Activated B cell treated with CpG ODN at 0.5 μM for 24 hours (primary cell): ENCODE measurements around the gene BCL6. TPM values are rescaled to one million over a fixed set of nuclear protein-coding genes. Genes with fewer than 3 reads are reported as not detected.

ENCODE experiments used
- ATAC-seq: fragments of 200-7000 bp; cut with Tn5 transposase; one replicate; pipeline ENCODE4 v1.10.0; 2021; ENCODE audit warnings: low read depth, mild to moderate bottlenecking, moderate library complexity
- CTCF ChIA-PET: fragments of 350-600 bp; sonication (Branson Sonifier 250); formaldehyde crosslinking; loops from one replicate; lab custom pipeline; 2021; ENCODE audit warnings: antibody characterized with exemption; lab: Charles Lee
- POLR2A ChIA-PET: fragments of 350-600 bp; sonication (Branson Sonifier 250); formaldehyde crosslinking; loops from one replicate; lab custom pipeline; 2021; ENCODE audit warnings: antibody characterized with exemption; lab: Charles Lee
- DNase-seq: peaks from one replicate; pipeline ENCODE4 v3.0.0; 2022
- H3K27ac Mint-ChIP-seq: one replicate; pipeline ENCODE4 v1.8.0; 2020; ENCODE audit warnings: mixed read lengths
- H3K27me3 Mint-ChIP-seq: one replicate; pipeline ENCODE4 v1.8.0; 2021; ENCODE audit warnings: mixed read lengths
- H3K36me3 Mint-ChIP-seq: one replicate; pipeline ENCODE4 v1.8.0; 2021; ENCODE audit warnings: low read depth, mixed read lengths
- H3K4me1 Mint-ChIP-seq: one replicate; pipeline ENCODE4 v1.8.0; 2021; ENCODE audit warnings: mixed read lengths
- H3K4me3 Mint-ChIP-seq: one replicate; pipeline ENCODE4 v1.8.0; 2020; ENCODE audit warnings: mild to moderate bottlenecking, mixed read lengths
- H3K9me3 Mint-ChIP-seq: one replicate; pipeline ENCODE4 v1.8.0; 2020; ENCODE audit warnings: mixed read lengths
- CTCF ChIP-seq: fragments of 200-600 bp; IDR thresholded peaks from one replicate; pipeline ENCODE4 v1.8.0; 2022; ENCODE audit warnings: antibody characterized with exemption, mild to moderate bottlenecking
- intact Hi-C: fragments of 100-400 bp; cut with micrococcal nuclease; formaldehyde crosslinking; loops from one replicate; pipeline ENCODE4 v1.15.1; 2024
- total RNA-seq: library from RNA; stranded (reverse); gene quantifications from 2 replicates; pipeline ENCODE4 v1.2.3, GENCODE V29; 2022

BCL6 gene
- total RNA-seq, 1 donor from 2014 or later, result 100 TPM

DNA sequence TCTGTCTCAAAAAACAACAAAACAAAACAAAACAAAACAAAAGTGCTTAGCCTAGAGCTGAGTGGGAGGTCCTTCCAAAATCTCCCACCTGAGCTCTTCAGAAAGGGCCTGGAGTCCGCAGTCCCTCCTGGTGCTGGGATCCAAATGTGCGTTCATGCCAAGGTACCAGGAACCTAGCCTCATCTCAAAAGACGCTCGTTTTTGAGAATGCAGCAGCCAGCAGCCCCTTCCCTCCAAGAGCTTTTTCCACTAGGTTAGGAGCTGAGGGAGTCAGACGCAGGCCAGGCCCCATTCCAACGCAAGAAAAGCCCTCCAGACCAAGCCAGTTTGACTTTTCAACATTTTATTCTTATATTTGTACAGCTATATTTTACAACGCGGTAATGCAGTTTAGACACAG lies 24.2 kb downstream of the BCL6 start:
- intact Hi-C loops, result no loop called here
- POLR2A ChIA-PET, result no interaction called here
- DNase-seq (no peak), ATAC-seq (no peak)
- Mint-ChIP-seq H3K36me3 (peaks cover 57% of the 10 kb centered on the region), H3K9me3 (no peaks in the 10 kb centered on the region), H3K4me3 (no peak overlapping the region), H3K27me3 (no peaks in the 10 kb centered on the region), H3K4me1 (no peaks in the 10 kb centered on the region), H3K27ac (no peak overlapping the region)
- no peak for TF ChIP-seq CTCF
- CTCF ChIA-PET, result interaction anchor here (1.3 to 2.3 kb wide), 2 partner anchors 10 to 1234 kb away, joined by 3 to 6 read pairs; no protein-coding TSS in a partner anchor

DNA sequence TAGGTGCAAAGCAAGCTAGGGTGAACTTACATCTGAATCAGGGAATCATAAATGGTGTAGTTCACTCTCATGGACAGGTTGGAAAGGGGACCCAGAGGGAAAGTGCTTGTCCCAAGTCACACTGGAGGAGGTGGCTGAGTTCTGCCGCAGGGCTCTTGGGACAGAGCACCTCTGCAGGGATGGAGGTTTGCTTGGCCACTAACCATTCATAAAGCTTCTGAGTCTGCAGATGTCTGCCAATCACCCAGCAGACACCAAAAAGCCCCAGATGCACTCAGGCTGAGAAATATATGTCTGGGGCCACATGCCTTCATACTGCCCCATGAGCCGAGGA lies 25.0 kb downstream of the BCL6 start:
- no peak for ATAC-seq
- ChIA-PET CTCF (interaction anchor here (1.3 to 2.3 kb wide), 3 partner anchors 11 to 1235 kb away, joined by 3 to 6 read pairs (median 3); no protein-coding TSS in a partner anchor), POLR2A (no interaction called here)
- Mint-ChIP-seq H3K27me3 (no peaks in the 10 kb centered on the region), H3K4me1 (no peaks in the 10 kb centered on the region), H3K4me3 (no peak overlapping the region), H3K36me3 (peaks cover 50% of the 10 kb centered on the region), H3K9me3 (no peaks in the 10 kb centered on the region), H3K27ac (no peak overlapping the region)
- no peak for TF ChIP-seq CTCF
- intact Hi-C loops, result no loop called here
- no peak for DNase-seq

DNA sequence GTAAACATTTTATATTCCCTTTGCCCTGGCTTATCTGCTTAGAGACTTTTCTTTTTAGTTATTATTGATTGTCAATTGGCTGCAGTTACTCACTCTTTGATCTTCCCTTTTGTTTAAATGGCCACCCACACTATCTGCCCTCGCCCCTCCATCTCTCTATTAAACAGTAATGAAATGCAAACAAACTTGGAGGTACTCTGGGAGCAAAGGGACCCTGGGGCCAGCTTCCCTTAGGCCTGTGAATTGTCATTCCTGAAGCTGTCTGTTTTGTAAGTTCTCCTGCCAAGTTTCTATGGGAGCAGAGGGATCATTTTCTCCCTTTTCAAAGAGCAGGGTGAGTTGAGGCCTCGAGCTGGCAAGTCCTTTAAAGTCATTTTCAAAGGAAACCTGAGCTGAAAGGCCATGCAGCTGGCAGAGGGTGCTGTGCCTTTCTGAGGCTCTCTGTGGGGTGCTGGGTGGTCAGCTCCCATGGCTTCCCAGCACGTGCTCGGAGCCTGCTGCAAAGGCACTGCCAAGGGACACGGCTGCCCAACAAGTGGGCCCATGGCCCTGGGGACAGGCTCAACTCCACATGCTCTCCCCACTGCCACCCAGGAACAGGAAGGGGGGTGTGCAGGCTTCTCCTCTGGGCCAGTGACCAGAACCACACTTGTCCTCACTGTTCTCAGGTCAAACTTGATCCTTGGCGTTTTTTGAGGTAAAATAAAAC lies 25.5 kb downstream of the BCL6 start:
- Mint-ChIP-seq H3K27ac (no peak overlapping the region), H3K27me3 (no peaks in the 10 kb centered on the region), H3K36me3 (peaks cover 45% of the 10 kb centered on the region), H3K4me3 (no peak overlapping the region), H3K4me1 (no peaks in the 10 kb centered on the region), H3K9me3 (no peaks in the 10 kb centered on the region)
- no peak for TF ChIP-seq CTCF
- POLR2A ChIA-PET, result no interaction called here
- CTCF ChIA-PET, result interaction anchor here (1.3 to 2.3 kb wide), 3 partner anchors 11 to 1235 kb away, joined by 3 to 6 read pairs (median 3); no protein-coding TSS in a partner anchor
- DNase-seq (no peak), ATAC-seq (no peak)
- intact Hi-C loops, result no loop called here

- Mint-ChIP-seq H3K36me3 (peaks cover 35% of the 10 kb centered on the region), H3K27ac (no peak overlapping the region), H3K4me3 (no peak overlapping the region), H3K27me3 (no peaks in the 10 kb centered on the region), H3K4me1 (no peaks in the 10 kb centered on the region), H3K9me3 (no peaks in the 10 kb centered on the region)
- ChIA-PET POLR2A (no interaction called here), CTCF (interaction anchor here (0.6 to 1.3 kb wide), 3 partner anchors 10 to 1234 kb away, joined by 3 to 4 read pairs (median 3); no protein-coding TSS in a partner anchor)
- no peak for TF ChIP-seq CTCF
- intact Hi-C loops, result no loop called here
- ATAC-seq (no peak), DNase-seq (no peak)
Measured at GRCh38 chr3:187718802-187719201, 26.5 kb downstream of the BCL6 start.

DNA sequence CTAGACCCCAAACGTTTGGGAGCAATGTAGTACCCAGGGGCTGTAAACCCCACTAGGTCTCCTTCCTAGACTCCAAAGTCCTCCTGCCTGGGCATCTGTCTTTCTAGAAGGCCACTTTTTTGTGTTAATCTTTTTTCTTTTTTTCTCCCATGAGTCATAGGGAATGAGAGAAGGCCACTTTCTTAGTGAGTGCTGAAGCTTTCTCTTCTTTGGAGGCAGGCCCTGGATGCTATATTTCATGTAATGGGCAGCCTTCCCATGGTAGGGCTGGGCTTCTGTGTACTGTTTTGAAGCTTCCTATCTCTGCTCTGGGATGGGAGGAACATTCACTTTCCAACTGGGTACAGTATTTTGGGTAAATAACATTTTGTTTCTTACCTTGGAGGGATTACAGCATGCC lies 27.7 kb downstream of the BCL6 start:
- DNase-seq, result no peak
- no peaks in the 10 kb centered on the region for H3K4me1 Mint-ChIP-seq
- POLR2A ChIA-PET, result no interaction called here
- H3K27me3 Mint-ChIP-seq, result no peaks in the 10 kb centered on the region
- H3K9me3 Mint-ChIP-seq, result no peaks in the 10 kb centered on the region
- H3K27ac Mint-ChIP-seq, result no peak overlapping the region
- H3K36me3 Mint-ChIP-seq, result peaks cover 23% of the 10 kb centered on the region
- no peak for TF ChIP-seq CTCF
- no peak for ATAC-seq
- CTCF ChIA-PET, result interaction anchor here (0.9 kb wide), 1 partner anchor 40 kb away, joined by 3 read pairs; no protein-coding TSS in a partner anchor
- no peak overlapping the region for H3K4me3 Mint-ChIP-seq
- intact Hi-C loops, result no loop called here
